Mucosa of descending colon (tissue), 3 donors: ENCODE data around the gene CARD19. TPM values are rescaled to one million over a fixed set of nuclear protein-coding genes. Genes with fewer than 3 reads are reported as not detected.
A peak's percentile ranks its signal among the peaks of the same experiment; 100 is the strongest.
"Not testable (repeated sequence)": the region's sequence is repeated elsewhere in the genome, so short reads cannot be mapped to it uniquely, and the experiment has no call there.

ENCODE experiments used
- ATAC-seq: fragments of 200-7000 bp; cut with Tn5 transposase; one replicate; pipeline ENCODE4 v1.9.1; 2020; ENCODE audit warnings: mild to moderate bottlenecking, moderate library complexity
- DNase-seq, 3 donors: peaks; one replicate each; pipeline ENCODE4 v3.0.0-alpha.2; 2020
- H3K36me3 ChIP-seq: fragments of 200-600 bp; one replicate; pipeline ENCODE4 v1.8.0; 2021; ENCODE audit warnings: low read depth, mild to moderate bottlenecking
- H3K4me1 ChIP-seq: fragments of 200-600 bp; one replicate; pipeline ENCODE4 v1.8.0; 2021; ENCODE audit warnings: low read depth, mild to moderate bottlenecking
- H3K4me3 ChIP-seq: fragments of 200-600 bp; one replicate; pipeline ENCODE4 v1.8.0; 2021; ENCODE audit warnings: mild to moderate bottlenecking
- H3K9me3 ChIP-seq: fragments of 200-600 bp; one replicate; pipeline ENCODE4 v1.8.0; 2021; ENCODE audit warnings: mild to moderate bottlenecking
- intact Hi-C, 2 donors: fragments of 100-400 bp; cut with DNase I in 1 of 2; cut with micrococcal nuclease in 1 of 2; formaldehyde crosslinking; loops; one replicate each; pipeline versions ENCODE4 v1.11.0 to v1.11.1; 2022; cut with DNase I, micrococcal nuclease
- total RNA-seq, 3 donors: library from RNA; stranded (reverse); fragmentation: NEBNext Ultra II Directional in 2 of 3; extraction: Animal tissue kit (Norgen Biotek cat#: 25700) in 2 of 3; gene quantifications; one replicate each; pipeline versions ENCODE4 v1.2.1 to v1.2.4, GENCODE V29; 2021 to 2023
- TF ChIP-seq, protein P1 (sequence below): fragments of 200-600 bp; IDR thresholded peaks from one replicate; pipeline ENCODE4 v1.8.0; 2022; ENCODE audit warnings: antibody characterized with exemption, mild to moderate bottlenecking
- donor health status: DM: no; HTN: no; CAD: no; lungs with moderate emphysema.
- donor health status: DM: no; HTN: no; CAD: no.
- donor health status: DM: no; HTN: yes; CAD: no.

Gene CARD19
- total RNA-seq, 3 donors from 2014 or later: 39.1 to 47.8 (median 44.2) TPM

DNA sequence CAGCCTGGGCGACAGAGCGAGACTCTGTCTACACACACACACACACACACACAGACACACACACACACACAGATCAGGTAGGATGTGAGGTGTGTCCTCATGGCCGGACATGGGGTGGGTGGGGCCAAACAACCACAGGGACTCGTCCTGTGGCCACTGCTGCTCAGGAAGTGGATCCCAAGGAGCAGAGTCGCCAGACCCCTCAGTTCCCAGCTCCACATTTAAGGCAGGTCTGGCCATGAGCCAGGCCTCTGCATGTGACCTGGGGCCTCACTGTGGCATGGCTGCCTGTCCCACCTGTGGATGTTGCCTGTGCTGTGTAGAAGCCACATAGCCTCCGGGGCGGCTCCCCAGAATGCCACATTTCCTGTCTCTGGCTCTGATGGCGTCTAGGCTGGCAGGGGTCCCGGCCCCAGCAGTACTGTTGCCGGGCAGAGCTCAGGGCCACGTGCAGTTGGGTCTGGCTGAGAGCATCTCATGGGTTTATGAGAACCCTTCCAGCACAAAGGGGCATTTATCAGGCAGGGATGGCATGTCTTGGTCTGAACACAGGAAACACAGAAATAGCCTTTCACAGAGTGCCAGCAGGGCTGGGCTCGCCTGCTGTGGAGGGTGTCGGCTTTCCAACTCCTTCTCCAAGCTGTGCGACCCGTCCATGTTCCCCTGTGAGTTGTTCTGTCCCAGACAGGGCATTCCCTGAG, 48.0 kb downstream of the CARD19 start:
- TF ChIP-seq, protein P1, sequence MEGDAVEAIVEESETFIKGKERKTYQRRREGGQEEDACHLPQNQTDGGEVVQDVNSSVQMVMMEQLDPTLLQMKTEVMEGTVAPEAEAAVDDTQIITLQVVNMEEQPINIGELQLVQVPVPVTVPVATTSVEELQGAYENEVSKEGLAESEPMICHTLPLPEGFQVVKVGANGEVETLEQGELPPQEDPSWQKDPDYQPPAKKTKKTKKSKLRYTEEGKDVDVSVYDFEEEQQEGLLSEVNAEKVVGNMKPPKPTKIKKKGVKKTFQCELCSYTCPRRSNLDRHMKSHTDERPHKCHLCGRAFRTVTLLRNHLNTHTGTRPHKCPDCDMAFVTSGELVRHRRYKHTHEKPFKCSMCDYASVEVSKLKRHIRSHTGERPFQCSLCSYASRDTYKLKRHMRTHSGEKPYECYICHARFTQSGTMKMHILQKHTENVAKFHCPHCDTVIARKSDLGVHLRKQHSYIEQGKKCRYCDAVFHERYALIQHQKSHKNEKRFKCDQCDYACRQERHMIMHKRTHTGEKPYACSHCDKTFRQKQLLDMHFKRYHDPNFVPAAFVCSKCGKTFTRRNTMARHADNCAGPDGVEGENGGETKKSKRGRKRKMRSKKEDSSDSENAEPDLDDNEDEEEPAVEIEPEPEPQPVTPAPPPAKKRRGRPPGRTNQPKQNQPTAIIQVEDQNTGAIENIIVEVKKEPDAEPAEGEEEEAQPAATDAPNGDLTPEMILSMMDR: no peak
- Histone ChIP-seq H3K36me3 (no peaks in the 10 kb centered on the region), H3K4me3 (no peak overlapping the region), H3K9me3 (no peaks in the 10 kb centered on the region), H3K4me1 (peaks cover 4% of the 10 kb centered on the region)
- DNase-seq (peak; percentile 50 to 75 (median 62)), ATAC-seq (peak; percentile 93)
- intact Hi-C loops: no loop called here

DNA sequence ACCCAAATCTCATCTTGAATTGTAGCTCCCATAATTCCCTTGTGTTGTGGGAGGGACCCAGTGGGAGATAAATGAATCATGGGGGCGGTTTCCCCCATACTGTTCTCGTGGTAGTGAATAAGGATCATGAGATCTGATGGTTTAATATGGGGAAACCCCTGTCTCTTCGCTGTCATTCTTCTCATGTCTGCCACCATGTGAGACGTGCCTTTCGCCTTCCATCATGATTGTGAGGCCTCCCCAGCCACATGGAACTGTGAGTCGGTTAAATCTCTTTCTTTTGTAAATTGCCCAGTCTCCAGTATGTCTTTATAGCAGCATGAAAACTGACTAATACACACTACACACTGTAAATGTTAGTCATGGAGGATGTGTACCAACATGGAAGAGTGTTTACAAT, 50.7 kb downstream of the CARD19 start:
- H3K4me1 ChIP-seq, DNase-seq, H3K4me3 ChIP-seq, intact Hi-C loops, ATAC-seq, H3K36me3 ChIP-seq, H3K9me3 ChIP-seq: not testable (repeated sequence)

DNA sequence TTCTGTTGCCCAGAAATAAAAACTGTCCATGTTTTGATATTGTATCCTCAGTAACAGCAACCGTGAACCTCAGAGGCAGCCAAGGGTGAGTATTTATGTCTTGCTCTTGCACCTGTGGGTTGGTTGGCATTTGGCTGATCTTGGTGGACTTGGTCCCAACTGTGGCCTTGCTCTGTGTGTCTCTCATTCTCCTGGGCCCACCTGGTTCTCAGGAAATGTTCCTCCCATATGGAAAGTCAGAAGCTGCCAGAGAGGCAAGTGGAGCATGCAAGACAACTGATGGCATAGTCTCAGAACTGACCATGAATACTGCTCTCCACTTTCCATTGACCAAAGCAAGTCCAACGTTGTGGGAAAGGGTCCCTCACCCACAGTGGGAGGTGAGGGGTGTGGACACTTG, 51.6 kb downstream of the CARD19 start:
- intact Hi-C loops: no loop called here
- no peak for ATAC-seq
- Histone ChIP-seq H3K4me1 (peaks cover 4% of the 10 kb centered on the region), H3K4me3 (no peak overlapping the region), H3K9me3 (no peaks in the 10 kb centered on the region), H3K36me3 (no peaks in the 10 kb centered on the region)
- TF ChIP-seq, protein P1: no peak
- DNase-seq: no peak

DNA sequence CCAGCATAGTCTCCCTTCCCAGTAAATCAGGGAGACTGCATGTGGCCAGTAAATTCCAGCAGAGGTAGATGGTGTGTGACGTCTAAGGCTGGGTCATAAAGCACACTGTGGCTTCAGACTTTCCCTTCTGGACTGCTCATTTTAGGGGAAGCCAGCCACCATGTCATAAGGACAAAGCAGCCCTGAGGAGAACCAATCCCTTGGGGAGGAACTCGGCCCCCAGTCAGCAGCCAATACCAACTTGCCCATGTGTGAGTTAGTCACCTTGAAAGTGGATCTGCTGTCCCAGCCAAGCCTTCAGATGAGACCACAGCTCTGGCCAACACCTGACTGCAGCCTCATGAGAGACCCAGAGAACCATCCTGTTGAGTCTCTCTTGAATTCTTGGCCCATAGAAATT, 52.7 kb downstream of the CARD19 start:
- DNase-seq: no peak
- intact Hi-C loops: no loop called here
- TF ChIP-seq, protein P1: no peak
- no peaks in the 10 kb centered on the region for H3K36me3 ChIP-seq
- no peak overlapping the region for H3K4me3 ChIP-seq
- H3K4me1 ChIP-seq: peaks cover 4% of the 10 kb centered on the region
- ATAC-seq: no peak
- H3K9me3 ChIP-seq: no peaks in the 10 kb centered on the region

DNA sequence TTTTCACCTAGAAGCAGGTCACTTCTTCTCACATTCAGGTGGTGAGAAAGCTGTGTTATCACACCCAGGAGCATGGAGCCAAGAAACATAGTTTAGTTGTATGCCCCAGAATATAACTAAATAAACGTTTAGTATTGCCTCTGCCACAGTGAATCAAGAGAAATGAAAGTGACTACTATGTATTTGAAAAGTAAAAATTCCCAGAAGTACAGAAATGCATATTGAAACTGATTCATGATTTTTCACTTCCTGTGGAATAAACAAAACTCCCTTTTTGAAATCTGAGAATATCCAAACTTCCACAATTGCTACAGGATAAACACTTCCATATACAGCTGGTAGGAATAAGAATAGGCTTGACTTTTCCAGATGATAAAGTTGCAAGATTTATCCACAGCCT, 53.3 kb downstream of the CARD19 start:
- Histone ChIP-seq H3K9me3 (no peaks in the 10 kb centered on the region), H3K36me3 (no peaks in the 10 kb centered on the region), H3K4me3 (no peak overlapping the region), H3K4me1 (no peaks in the 10 kb centered on the region)
- TF ChIP-seq, protein P1: no peak
- intact Hi-C loops: no loop called here
- no peak for ATAC-seq
- DNase-seq: no peak

DNA sequence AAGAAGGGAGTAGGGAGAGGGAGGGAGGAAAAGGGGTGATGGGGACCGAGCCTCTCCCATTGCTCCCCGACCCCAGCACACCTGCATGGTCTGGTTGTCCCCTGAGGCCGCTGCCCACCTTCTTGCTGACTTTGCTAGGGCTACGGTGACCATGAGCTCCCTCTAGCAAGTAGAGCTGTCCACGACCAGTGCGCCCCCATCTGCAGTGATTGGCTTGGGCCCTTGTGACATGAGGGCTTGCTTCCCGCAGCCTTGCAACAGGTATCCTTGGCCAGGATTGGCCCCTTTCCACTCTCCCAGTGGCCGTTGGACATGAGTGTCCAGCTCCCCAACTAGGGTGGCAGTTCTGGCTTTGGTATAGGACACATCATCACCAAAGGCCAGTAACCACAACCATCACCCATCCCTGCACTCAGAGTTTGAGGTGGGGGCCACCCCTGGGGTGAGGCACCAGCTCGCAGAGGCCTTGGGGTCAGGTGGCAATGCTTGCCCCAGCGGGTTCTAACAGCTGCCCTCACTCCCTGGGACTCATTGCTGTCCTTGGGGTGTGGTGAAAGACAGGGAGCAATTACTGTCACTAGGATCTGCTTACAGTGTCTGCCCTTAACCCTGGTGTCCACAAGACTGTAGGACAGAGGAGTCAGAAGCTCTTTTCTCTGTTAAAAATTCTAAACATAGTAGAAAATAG, 55.2 kb downstream of the CARD19 start:
- H3K9me3 ChIP-seq: no peaks in the 10 kb centered on the region
- no peaks in the 10 kb centered on the region for H3K36me3 ChIP-seq
- no peak for ATAC-seq
- DNase-seq: no peak
- H3K4me3 ChIP-seq: no peak overlapping the region
- no peaks in the 10 kb centered on the region for H3K4me1 ChIP-seq
- TF ChIP-seq, protein P1: no peak
- intact Hi-C loops: loop anchor here in 1 of 2 donors (10.0 kb wide), 1 partner anchor 154 kb away; no protein-coding TSS in a partner anchor
